Transverse colon (tissue), 4 donors: ENCODE measurements around the gene YDJC.

Source experiments
- CTCF ChIP-seq, 5 experiments: fragments of 200-600 bp in 3 of 5; fragments of 450-650 bp in 2 of 5; sonication (generic) in 3 of 5; IDR thresholded peaks; 1 replicate in 2 of 5; 2 replicates in 3 of 5; pipeline ENCODE4 v1.5.1; 2016 to 2017; ENCODE audit warnings: antibody characterized with exemption in 5 of 5, inconsistent platforms in 3 of 5, mild to moderate bottlenecking in 2 of 5, moderate library complexity in 1 of 5
- EP300 ChIP-seq: sonication (generic); formaldehyde crosslinking; IDR thresholded peaks from one replicate; pipeline ENCODE4 v1.6.1; 2017; ENCODE audit warnings: antibody characterized with exemption, low read depth
- POLR2A ChIP-seq: fragments of 450-650 bp; IDR thresholded peaks from one replicate; pipeline ENCODE4 v1.6.1; 2016; ENCODE audit warnings: antibody characterized with exemption, mild to moderate bottlenecking, moderate library complexity
- POLR2AphosphoS5 ChIP-seq, 3 donors: sonication (generic); formaldehyde crosslinking; IDR thresholded peaks; one replicate each; pipeline ENCODE4 v1.6.1; 2016; ENCODE audit warnings: antibody characterized with exemption in 3 of 3

GRCh38 chr22:21626073-21626734 lies 3.6 kb downstream of the YDJC start:
- TF ChIP-seq CTCF (IDR thresholded peaks at IDR 0.05) (no peak), POLR2A (no peak), POLR2AphosphoS5 (IDR thresholded peaks at IDR 0.05) (no peak), EP300 (no peak)
